WERI-Rb-1 (cell line): ENCODE results near the gene PAQR6.

Experiments
- DNase-seq: peaks from one replicate; pipeline ENCODE4 v3.0.0-alpha.2; 2020
- H3K27ac ChIP-seq: fragments of 250-450 bp; sonication (Bioruptor Pico); 2 replicates; pipeline ENCODE4 v1.5.1; 2020; ENCODE audit warnings: mild to moderate bottlenecking, moderate library complexity
- H3K27me3 ChIP-seq: fragments of 250-450 bp; sonication (Bioruptor Pico); 2 replicates; pipeline ENCODE4 v1.5.1; 2021; ENCODE audit warnings: mild to moderate bottlenecking, low read depth, moderate library complexity; ENCODE audit not compliant: insufficient read depth, severe bottlenecking
- H3K36me3 ChIP-seq: fragments of 250-450 bp; sonication (Bioruptor Pico); 2 replicates; pipeline ENCODE4 v1.5.1; 2020; ENCODE audit warnings: mild to moderate bottlenecking, moderate library complexity
- H3K4me3 ChIP-seq: 2 replicates; pipeline ENCODE4 v1.5.1; 2011; ENCODE audit warnings: low read depth, mild to moderate bottlenecking, control low read depth, low read length
- H3K9me3 ChIP-seq: fragments of 250-450 bp; sonication (Bioruptor Pico); 2 replicates; pipeline ENCODE4 v1.5.1; 2021; ENCODE audit warnings: mild to moderate bottlenecking, moderate library complexity; ENCODE audit not compliant: severe bottlenecking
- TF ChIP-seq, protein P1 (sequence below): IDR thresholded peaks from 2 replicates; pipeline ENCODE4 v1.5.1; 2011; ENCODE audit warnings: low read depth, mild to moderate bottlenecking, control low read depth, inconsistent platforms, low read length

Gene PAQR6

DNA sequence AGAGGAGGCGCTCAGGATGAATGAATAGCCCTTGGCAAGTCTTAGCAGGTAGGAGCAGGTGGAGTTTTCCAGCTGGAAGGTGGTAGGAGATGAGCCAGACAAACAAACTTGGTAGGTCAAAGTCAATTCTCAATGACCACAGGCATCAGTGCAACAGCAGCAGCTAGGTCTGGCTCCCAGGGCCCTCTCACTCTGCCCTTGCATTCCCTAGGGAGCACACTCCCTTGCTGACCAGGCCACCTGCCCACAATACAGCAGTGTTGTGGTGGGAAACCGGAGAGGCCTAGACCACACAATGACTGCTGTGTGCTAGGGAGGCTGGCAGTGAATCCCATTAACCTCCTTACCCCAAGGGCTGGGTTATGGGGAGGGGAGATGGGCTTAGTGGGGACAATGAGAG, 13.0 kb upstream of the PAQR6 start:
- Histone ChIP-seq H3K27me3 (no peaks in the 10 kb centered on the region), H3K9me3 (no peaks in the 10 kb centered on the region), H3K36me3 (peaks cover 99% of the 10 kb centered on the region), H3K4me3 (no peak overlapping the region), H3K27ac (no peak overlapping the region)
- TF ChIP-seq, protein P1, sequence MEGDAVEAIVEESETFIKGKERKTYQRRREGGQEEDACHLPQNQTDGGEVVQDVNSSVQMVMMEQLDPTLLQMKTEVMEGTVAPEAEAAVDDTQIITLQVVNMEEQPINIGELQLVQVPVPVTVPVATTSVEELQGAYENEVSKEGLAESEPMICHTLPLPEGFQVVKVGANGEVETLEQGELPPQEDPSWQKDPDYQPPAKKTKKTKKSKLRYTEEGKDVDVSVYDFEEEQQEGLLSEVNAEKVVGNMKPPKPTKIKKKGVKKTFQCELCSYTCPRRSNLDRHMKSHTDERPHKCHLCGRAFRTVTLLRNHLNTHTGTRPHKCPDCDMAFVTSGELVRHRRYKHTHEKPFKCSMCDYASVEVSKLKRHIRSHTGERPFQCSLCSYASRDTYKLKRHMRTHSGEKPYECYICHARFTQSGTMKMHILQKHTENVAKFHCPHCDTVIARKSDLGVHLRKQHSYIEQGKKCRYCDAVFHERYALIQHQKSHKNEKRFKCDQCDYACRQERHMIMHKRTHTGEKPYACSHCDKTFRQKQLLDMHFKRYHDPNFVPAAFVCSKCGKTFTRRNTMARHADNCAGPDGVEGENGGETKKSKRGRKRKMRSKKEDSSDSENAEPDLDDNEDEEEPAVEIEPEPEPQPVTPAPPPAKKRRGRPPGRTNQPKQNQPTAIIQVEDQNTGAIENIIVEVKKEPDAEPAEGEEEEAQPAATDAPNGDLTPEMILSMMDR, result no peak
- DNase-seq, result no peak

GRCh38 chr1:156259805-156260204, 11.9 kb upstream of the PAQR6 start:
- DNase-seq, result peak; percentile 66

DNA sequence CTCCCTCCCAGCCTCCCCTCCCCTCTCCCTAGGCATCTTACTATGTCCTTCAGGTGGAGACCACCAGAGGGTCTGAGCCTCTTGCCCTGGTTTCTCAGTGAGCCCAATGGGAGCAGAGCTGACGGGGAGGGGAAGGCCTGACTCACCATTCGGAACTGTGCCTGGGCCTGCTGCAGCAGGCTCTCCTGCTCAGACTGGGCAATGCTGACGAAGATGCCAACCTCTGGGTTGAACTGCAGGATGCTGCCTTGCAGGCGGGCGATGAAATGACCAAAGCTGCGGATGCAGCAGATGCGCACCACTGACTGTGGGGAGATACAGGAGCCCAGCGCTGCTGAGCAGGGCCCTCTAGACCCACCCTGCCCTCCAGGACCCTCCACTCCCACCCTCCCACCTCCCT, 11.0 kb upstream of the PAQR6 start:
- Histone ChIP-seq H3K27me3 (no peaks in the 10 kb centered on the region), H3K36me3 (peaks cover 100% of the 10 kb centered on the region), H3K4me3 (no peak overlapping the region), H3K27ac (no peak overlapping the region), H3K9me3 (no peaks in the 10 kb centered on the region)
- DNase-seq, result no peak
- TF ChIP-seq, protein P1, result no peak

More at GRCh38 chr1:156259805-156260204, 11.9 kb upstream of the PAQR6 start:
- Histone ChIP-seq H3K4me3 (no peak overlapping the region), H3K27me3 (no peaks in the 10 kb centered on the region), H3K9me3 (no peaks in the 10 kb centered on the region), H3K27ac (no peak overlapping the region), H3K36me3 (peaks cover 99% of the 10 kb centered on the region)
- TF ChIP-seq, protein P1, result peak; percentile 60

GRCh38 chr1:156257711-156258110, 9.9 kb upstream of the PAQR6 start:
- Histone ChIP-seq H3K36me3 (peaks cover 100% of the 10 kb centered on the region), H3K27ac (no peak overlapping the region)

GRCh38 chr1:156253634-156254033, 5.8 kb upstream of the PAQR6 start:
- H3K27me3 ChIP-seq, result no peaks in the 10 kb centered on the region
- no peaks in the 10 kb centered on the region for H3K9me3 ChIP-seq
- DNase-seq, result no peak
- peaks cover 96% of the 10 kb centered on the region for H3K36me3 ChIP-seq
- H3K4me3 ChIP-seq, result no peak overlapping the region
- no peak overlapping the region for H3K27ac ChIP-seq
- TF ChIP-seq, protein P1, result no peak

More at GRCh38 chr1:156257711-156258110, 9.9 kb upstream of the PAQR6 start:
- H3K27me3 ChIP-seq, result no peaks in the 10 kb centered on the region
- no peak overlapping the region for H3K4me3 ChIP-seq
- DNase-seq, result no peak
- TF ChIP-seq, protein P1, result no peak
- no peaks in the 10 kb centered on the region for H3K9me3 ChIP-seq

- no peak for DNase-seq
- TF ChIP-seq, protein P1, result no peak
- no peaks in the 10 kb centered on the region for H3K9me3 ChIP-seq
- H3K4me3 ChIP-seq, result no peak overlapping the region
- peaks cover 75% of the 10 kb centered on the region for H3K36me3 ChIP-seq
- H3K27ac ChIP-seq, result no peak overlapping the region
- H3K27me3 ChIP-seq, result no peaks in the 10 kb centered on the region
Measured at GRCh38 chr1:156251527-156251926, 3.7 kb upstream of the PAQR6 start.
